ENCODE measurements around the gene USP40.

Gene USP40

DNA sequence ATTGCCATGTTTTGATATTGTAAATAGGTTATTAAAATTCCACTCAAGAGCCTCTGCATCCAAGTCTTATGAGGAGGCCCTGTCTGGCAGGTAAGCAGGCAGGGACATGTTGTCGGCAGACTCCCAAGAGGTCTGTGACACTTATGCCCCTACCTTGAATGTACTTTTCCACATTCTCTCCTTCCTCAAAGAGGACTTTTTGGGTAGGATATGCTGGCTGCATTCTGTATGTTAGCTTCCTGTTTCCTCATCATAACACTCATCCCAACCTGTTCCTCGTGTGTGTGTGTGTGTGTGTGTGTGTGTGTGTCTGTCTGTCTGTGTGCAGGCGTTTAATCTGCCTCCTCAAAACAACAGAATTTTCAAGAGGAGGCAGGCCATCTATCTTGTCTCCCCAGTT lies 75.3 kb downstream of the USP40 start:
- Histone ChIP-seq H2AFZ (ENCODE audit: low read depth, low read length) (no peak overlapping the region), H3K79me2 (ENCODE audit: low read length) (no peaks in the 10 kb centered on the region), H3K9me3 (ENCODE audit: insufficient read depth, low read length) (no peaks in the 10 kb centered on the region), H3K4me1 (ENCODE audit: low read length) (no peaks in the 10 kb centered on the region), H3K36me3 (replicated peaks; ENCODE audit: low read depth, low read length) (no peaks in the 10 kb centered on the region), H4K20me1 (ENCODE audit: insufficient read depth, low read length) (no peaks in the 10 kb centered on the region), H3K27me3 (ENCODE audit: low read depth, low read length) (no peaks in the 10 kb centered on the region), H3K4me2 (ENCODE audit: low read length) (no peak overlapping the region), H3K27ac (ENCODE audit: low read length) (no peak overlapping the region), H3K9ac (ENCODE audit: low read length) (no peak overlapping the region), H3K4me3 (ENCODE audit: low read length) (no peak overlapping the region)
- TF ChIP-seq, protein P1, sequence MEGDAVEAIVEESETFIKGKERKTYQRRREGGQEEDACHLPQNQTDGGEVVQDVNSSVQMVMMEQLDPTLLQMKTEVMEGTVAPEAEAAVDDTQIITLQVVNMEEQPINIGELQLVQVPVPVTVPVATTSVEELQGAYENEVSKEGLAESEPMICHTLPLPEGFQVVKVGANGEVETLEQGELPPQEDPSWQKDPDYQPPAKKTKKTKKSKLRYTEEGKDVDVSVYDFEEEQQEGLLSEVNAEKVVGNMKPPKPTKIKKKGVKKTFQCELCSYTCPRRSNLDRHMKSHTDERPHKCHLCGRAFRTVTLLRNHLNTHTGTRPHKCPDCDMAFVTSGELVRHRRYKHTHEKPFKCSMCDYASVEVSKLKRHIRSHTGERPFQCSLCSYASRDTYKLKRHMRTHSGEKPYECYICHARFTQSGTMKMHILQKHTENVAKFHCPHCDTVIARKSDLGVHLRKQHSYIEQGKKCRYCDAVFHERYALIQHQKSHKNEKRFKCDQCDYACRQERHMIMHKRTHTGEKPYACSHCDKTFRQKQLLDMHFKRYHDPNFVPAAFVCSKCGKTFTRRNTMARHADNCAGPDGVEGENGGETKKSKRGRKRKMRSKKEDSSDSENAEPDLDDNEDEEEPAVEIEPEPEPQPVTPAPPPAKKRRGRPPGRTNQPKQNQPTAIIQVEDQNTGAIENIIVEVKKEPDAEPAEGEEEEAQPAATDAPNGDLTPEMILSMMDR (IDR thresholded peaks at IDR 0.05; ENCODE audit: low read depth, low read length) = no peak
- TF ChIP-seq EZH2phosphoT487 (IDR thresholded peaks at IDR 0.05; ENCODE audit: low read depth) = no peak

DNA sequence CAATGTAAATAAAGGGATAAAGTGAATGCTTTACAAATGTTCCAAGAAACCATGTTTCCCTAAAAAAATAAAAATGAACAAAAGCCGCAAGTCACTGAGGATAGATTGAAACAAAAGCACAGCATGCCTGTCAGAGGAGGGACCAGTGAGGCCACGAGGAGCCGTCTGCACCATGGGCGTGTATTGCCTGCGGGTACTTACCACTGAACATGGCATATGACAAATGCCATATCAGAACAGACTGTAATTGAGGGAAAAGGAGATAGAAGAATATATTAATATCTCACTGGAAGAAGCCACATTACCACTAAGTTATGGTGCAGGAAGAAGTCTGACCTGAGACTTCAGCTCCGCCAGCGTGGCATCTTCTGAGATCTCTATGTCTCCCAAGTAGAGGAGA lies 75.8 kb downstream of the USP40 start:
- Histone ChIP-seq H3K27me3 (ENCODE audit: low read depth, low read length) (no peaks in the 10 kb centered on the region), H3K4me2 (ENCODE audit: low read length) (no peak overlapping the region)
- TF ChIP-seq, protein P1 (IDR thresholded peaks at IDR 0.05; ENCODE audit: low read depth, low read length) = no peak
- TF ChIP-seq EZH2phosphoT487 (IDR thresholded peaks at IDR 0.05; ENCODE audit: low read depth) = no peak

DNA sequence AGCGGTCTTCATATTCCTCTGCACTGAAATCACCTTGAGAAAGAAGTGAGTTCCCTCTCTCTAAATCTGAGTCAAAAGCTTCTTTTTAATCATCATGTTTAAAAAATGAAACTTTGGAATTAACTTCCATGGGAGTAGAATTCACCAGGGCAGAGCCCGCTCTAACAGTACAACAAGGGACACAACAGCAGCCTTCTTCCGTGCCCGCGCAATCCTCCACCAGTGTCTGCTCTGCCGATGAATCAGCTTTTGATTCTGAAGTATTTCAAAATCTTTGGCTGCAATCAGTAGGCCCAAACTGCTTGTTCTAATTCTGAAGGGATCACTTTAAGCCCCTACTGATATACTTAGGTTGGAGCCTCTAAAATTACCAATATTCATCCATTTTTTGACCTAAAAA lies 76.9 kb downstream of the USP40 start:
- Histone ChIP-seq H3K79me2 (ENCODE audit: low read length) (no peaks in the 10 kb centered on the region), H3K4me3 (ENCODE audit: low read length) (no peak overlapping the region), H2AFZ (ENCODE audit: low read depth, low read length) (no peak overlapping the region), H3K27me3 (ENCODE audit: low read depth, low read length) (no peaks in the 10 kb centered on the region), H3K4me2 (ENCODE audit: low read length) (no peak overlapping the region), H3K4me1 (ENCODE audit: low read length) (no peaks in the 10 kb centered on the region), H3K36me3 (replicated peaks; ENCODE audit: low read depth, low read length) (no peaks in the 10 kb centered on the region), H3K9me3 (ENCODE audit: insufficient read depth, low read length) (no peaks in the 10 kb centered on the region), H3K9ac (ENCODE audit: low read length) (no peak overlapping the region), H3K27ac (ENCODE audit: low read length) (no peak overlapping the region), H4K20me1 (ENCODE audit: insufficient read depth, low read length) (no peaks in the 10 kb centered on the region)
- TF ChIP-seq, protein P1 (IDR thresholded peaks at IDR 0.05; ENCODE audit: low read depth, low read length) = no peak
- no peak for TF ChIP-seq EZH2phosphoT487 (IDR thresholded peaks at IDR 0.05; ENCODE audit: low read depth)

More for the DNA sequence above, 75.8 kb downstream of the USP40 start:
- Histone ChIP-seq H3K4me3 (ENCODE audit: low read length) (no peak overlapping the region), H3K4me1 (ENCODE audit: low read length) (no peaks in the 10 kb centered on the region), H3K36me3 (replicated peaks; ENCODE audit: low read depth, low read length) (no peaks in the 10 kb centered on the region), H4K20me1 (ENCODE audit: insufficient read depth, low read length) (no peaks in the 10 kb centered on the region), H2AFZ (ENCODE audit: low read depth, low read length) (no peak overlapping the region), H3K9me3 (ENCODE audit: insufficient read depth, low read length) (no peaks in the 10 kb centered on the region), H3K79me2 (ENCODE audit: low read length) (no peaks in the 10 kb centered on the region), H3K9ac (ENCODE audit: low read length) (no peak overlapping the region), H3K27ac (ENCODE audit: low read length) (no peak overlapping the region)

DNA sequence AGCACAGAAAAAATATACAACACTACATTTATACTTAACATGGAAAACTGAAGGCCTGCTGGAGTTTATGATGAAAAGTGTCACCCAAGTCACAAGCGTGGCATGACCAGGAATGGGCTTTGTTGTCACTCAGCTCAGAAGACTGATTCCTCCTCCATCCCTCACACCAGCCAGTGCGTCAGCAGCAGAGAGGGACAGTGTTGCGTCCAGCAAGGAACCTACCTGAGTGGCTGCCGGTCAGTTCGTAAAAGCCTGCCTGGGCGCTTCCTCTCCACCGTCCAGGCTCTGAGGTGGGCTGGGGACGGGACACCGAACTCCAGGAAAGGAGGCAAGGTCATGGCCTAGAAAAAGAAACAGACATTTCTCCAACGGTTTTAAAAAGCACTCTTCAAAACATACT lies 77.4 kb downstream of the USP40 start:
- Histone ChIP-seq H2AFZ (ENCODE audit: low read depth, low read length) (no peak overlapping the region), H3K4me1 (ENCODE audit: low read length) (no peaks in the 10 kb centered on the region), H3K9ac (ENCODE audit: low read length) (no peak overlapping the region), H3K27ac (ENCODE audit: low read length) (no peak overlapping the region), H3K79me2 (ENCODE audit: low read length) (no peaks in the 10 kb centered on the region), H3K4me3 (ENCODE audit: low read length) (no peak overlapping the region), H4K20me1 (ENCODE audit: insufficient read depth, low read length) (no peaks in the 10 kb centered on the region), H3K36me3 (replicated peaks; ENCODE audit: low read depth, low read length) (no peaks in the 10 kb centered on the region), H3K27me3 (ENCODE audit: low read depth, low read length) (no peaks in the 10 kb centered on the region), H3K9me3 (ENCODE audit: insufficient read depth, low read length) (no peaks in the 10 kb centered on the region), H3K4me2 (ENCODE audit: low read length) (no peak overlapping the region)
- TF ChIP-seq EZH2phosphoT487 (IDR thresholded peaks at IDR 0.05; ENCODE audit: low read depth) = no peak
- TF ChIP-seq, protein P1 (IDR thresholded peaks at IDR 0.05; ENCODE audit: low read depth, low read length) = no peak

Measured in OCI-LY3 (cell line).